OCI-LY3 (cell line): ENCODE data around the gene PEMT.

ENCODE experiments used
- EZH2phosphoT487 ChIP-seq: fragments of 200-600 bp; shearing (Covaris generic); IDR thresholded peaks from 2 replicates; pipeline ENCODE4 v1.6.1; 2018; ENCODE audit warnings: antibody characterized with exemption, mixed run types, low read depth
- TF ChIP-seq, protein P1 (sequence below): fragments of 200-600, 300-600 bp; sonication (generic); IDR thresholded peaks from 2 replicates; pipeline ENCODE4 v1.5.1; 2014; ENCODE audit warnings: antibody characterized with exemption, low read length, low read depth

DNA sequence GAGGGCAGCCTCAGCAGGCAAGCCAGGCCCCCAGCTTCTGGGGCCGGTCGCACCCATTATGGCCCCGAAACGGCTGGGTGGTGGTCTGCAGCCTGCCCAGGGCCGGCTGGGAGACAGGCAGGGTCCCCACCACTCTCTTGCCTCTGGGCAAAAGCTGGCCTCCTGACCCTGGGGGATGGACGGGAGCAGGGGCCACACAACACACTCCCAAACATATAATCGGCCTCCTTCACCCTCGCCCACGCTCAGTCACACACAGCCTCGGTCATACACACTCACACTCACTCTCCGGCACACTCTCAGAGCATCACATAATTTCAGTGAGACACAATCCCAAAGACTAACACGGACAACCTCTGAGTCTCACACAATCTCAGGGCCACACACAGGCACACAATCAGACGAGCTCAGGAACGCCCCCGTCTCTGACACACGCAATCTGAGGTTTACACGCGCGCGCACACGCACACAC, 589 bp downstream of the PEMT start:
- no peak for TF ChIP-seq EZH2phosphoT487
- TF ChIP-seq, protein P1, sequence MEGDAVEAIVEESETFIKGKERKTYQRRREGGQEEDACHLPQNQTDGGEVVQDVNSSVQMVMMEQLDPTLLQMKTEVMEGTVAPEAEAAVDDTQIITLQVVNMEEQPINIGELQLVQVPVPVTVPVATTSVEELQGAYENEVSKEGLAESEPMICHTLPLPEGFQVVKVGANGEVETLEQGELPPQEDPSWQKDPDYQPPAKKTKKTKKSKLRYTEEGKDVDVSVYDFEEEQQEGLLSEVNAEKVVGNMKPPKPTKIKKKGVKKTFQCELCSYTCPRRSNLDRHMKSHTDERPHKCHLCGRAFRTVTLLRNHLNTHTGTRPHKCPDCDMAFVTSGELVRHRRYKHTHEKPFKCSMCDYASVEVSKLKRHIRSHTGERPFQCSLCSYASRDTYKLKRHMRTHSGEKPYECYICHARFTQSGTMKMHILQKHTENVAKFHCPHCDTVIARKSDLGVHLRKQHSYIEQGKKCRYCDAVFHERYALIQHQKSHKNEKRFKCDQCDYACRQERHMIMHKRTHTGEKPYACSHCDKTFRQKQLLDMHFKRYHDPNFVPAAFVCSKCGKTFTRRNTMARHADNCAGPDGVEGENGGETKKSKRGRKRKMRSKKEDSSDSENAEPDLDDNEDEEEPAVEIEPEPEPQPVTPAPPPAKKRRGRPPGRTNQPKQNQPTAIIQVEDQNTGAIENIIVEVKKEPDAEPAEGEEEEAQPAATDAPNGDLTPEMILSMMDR: no peak
